Nephron progenitor cell (in vitro differentiated cells): ENCODE results near the gene CPO.

Experiments used
- DNase-seq: peaks from one replicate; pipeline ENCODE4 v3.0.0; 2021
- H3K27ac Mint-ChIP-seq: 2 replicates; pipeline ENCODE4 v1.8.0; 2021; ENCODE audit warnings: mild to moderate bottlenecking, moderate library complexity, mixed read lengths
- H3K27me3 Mint-ChIP-seq: 2 replicates; pipeline ENCODE4 v1.8.0; 2021; ENCODE audit warnings: mild to moderate bottlenecking, low read depth, mixed read lengths; ENCODE audit not compliant: poor library complexity
- H3K36me3 Mint-ChIP-seq: 2 replicates; pipeline ENCODE4 v1.8.0; 2021; ENCODE audit warnings: low read depth, mixed read lengths
- H3K4me1 Mint-ChIP-seq: 2 replicates; pipeline ENCODE4 v1.8.0; 2021; ENCODE audit warnings: mixed read lengths
- H3K4me3 Mint-ChIP-seq: 2 replicates; pipeline ENCODE4 v1.8.0; 2021; ENCODE audit warnings: mild to moderate bottlenecking, moderate library complexity, mixed read lengths
- H3K9me3 Mint-ChIP-seq: 2 replicates; pipeline ENCODE4 v1.8.0; 2021; ENCODE audit warnings: mild to moderate bottlenecking, moderate library complexity, mixed read lengths
- TF ChIP-seq, protein P1 (sequence below): fragments of 200-600 bp; sonication (generic); IDR thresholded peaks from 2 replicates; pipeline ENCODE4 v1.5.0; 2021; ENCODE audit warnings: antibody characterized with exemption

Gene CPO

GRCh38 chr2:206979922-206980321 lies 40.6 kb downstream of the CPO start:
- Mint-ChIP-seq H3K27ac (no peak overlapping the region), H3K4me3 (no peak overlapping the region), H3K4me1 (peaks cover 21% of the 10 kb centered on the region), H3K36me3 (peaks cover 6% of the 10 kb centered on the region), H3K27me3 (no peaks in the 10 kb centered on the region), H3K9me3 (peaks cover 6% of the 10 kb centered on the region)
- TF ChIP-seq, protein P1, sequence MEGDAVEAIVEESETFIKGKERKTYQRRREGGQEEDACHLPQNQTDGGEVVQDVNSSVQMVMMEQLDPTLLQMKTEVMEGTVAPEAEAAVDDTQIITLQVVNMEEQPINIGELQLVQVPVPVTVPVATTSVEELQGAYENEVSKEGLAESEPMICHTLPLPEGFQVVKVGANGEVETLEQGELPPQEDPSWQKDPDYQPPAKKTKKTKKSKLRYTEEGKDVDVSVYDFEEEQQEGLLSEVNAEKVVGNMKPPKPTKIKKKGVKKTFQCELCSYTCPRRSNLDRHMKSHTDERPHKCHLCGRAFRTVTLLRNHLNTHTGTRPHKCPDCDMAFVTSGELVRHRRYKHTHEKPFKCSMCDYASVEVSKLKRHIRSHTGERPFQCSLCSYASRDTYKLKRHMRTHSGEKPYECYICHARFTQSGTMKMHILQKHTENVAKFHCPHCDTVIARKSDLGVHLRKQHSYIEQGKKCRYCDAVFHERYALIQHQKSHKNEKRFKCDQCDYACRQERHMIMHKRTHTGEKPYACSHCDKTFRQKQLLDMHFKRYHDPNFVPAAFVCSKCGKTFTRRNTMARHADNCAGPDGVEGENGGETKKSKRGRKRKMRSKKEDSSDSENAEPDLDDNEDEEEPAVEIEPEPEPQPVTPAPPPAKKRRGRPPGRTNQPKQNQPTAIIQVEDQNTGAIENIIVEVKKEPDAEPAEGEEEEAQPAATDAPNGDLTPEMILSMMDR, result no peak
- no peak for DNase-seq

DNA sequence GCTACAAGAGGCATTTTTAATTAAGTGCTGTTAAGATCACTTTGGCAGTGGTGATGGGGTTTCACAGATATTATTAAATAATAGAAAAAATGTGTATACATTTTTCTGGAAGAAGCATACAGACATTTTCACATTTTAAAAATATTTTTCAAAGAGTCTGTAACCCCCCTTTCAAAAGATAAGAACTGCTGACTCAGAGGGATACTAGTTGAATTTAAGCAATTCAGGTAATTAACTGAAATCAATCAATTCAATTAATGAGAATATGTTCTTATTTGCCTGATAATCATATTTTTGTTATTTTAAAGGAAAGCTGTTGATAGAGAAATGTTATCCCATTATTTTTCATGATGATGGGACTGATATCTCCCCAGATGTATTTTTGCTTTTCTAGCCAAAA lies 41.1 kb downstream of the CPO start:
- DNase-seq, result no peak
- Mint-ChIP-seq H3K27me3 (no peaks in the 10 kb centered on the region), H3K27ac (no peak overlapping the region), H3K4me1 (peaks cover 21% of the 10 kb centered on the region), H3K4me3 (no peak overlapping the region), H3K36me3 (peaks cover 3% of the 10 kb centered on the region), H3K9me3 (peaks cover 3% of the 10 kb centered on the region)
- TF ChIP-seq, protein P1, result no peak

- Mint-ChIP-seq H3K4me1 (peaks cover 21% of the 10 kb centered on the region), H3K36me3 (no peaks in the 10 kb centered on the region), H3K27ac (no peak overlapping the region), H3K4me3 (no peak overlapping the region), H3K27me3 (no peaks in the 10 kb centered on the region), H3K9me3 (no peaks in the 10 kb centered on the region)
- no peak for DNase-seq
- TF ChIP-seq, protein P1, result no peak
These were observed 41.9 kb downstream of the CPO start for GRCh38 chr2:206981086-206981674.

DNA sequence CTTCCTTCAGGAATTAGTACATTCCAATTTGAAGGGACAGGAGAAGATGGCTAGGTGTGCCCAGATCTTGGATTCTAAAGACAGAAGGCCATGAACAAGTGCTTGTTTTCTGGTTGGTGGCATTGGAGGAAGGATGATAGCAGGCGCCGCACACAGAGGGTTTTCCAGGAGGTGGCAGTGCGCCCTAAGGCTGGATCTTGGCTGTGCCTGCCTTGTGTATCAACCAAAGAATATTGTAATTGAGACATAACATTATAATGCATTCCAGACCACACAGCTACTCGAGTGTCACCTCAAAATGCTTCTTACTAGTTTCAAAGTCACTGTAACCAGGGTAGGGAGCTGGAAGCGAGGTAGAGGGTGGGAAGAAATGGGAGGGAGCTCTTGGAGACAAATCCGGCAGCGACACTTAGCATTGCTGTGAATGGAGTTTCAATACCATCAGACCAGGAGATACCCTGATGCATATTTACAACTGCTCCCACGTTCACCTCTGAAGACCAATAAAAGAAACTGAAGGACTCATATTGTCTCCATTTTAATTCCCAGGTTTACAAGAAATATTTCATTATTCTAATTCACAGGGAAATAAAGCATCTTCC lies 42.5 kb downstream of the CPO start:
- H3K27me3 Mint-ChIP-seq, result no peaks in the 10 kb centered on the region
- DNase-seq, result peak; percentile 63
- H3K36me3 Mint-ChIP-seq, result no peaks in the 10 kb centered on the region
- H3K4me1 Mint-ChIP-seq, result peaks cover 21% of the 10 kb centered on the region
- H3K9me3 Mint-ChIP-seq, result no peaks in the 10 kb centered on the region
- TF ChIP-seq, protein P1, result peak; percentile 83
- H3K27ac Mint-ChIP-seq, result no peak overlapping the region
- H3K4me3 Mint-ChIP-seq, result no peak overlapping the region

GRCh38 chr2:206982360-206982955 lies 43.1 kb downstream of the CPO start:
- Mint-ChIP-seq H3K27me3 (no peaks in the 10 kb centered on the region), H3K27ac (peak overlapping the region; percentile 63), H3K36me3 (no peaks in the 10 kb centered on the region), H3K4me1 (peaks cover 21% of the 10 kb centered on the region), H3K4me3 (no peak overlapping the region), H3K9me3 (no peaks in the 10 kb centered on the region)
- TF ChIP-seq, protein P1, result no peak
- DNase-seq, result no peak
